Activated CD4-positive, CD25-positive, alpha-beta regulatory T cell treated with anti-CD3 and anti-CD28 coated beads, Interleukin-2, amount 50 U/mL, for 72 hours (primary cell): ENCODE results near the gene TUBB.
"Not testable (repeated sequence)": the region's sequence is repeated elsewhere in the genome, so short reads cannot be mapped to it uniquely, and the experiment has no call there.

Experiments used
- DNase-seq: peaks from one replicate; pipeline ENCODE4 v3.0.0; 2021

TUBB gene

GRCh38 chr6:30719356-30719755 lies 796 bp upstream of the TUBB start:
- DNase-seq, result no peak

GRCh38 chr6:30720738-30721197 lies 616 bp downstream of the TUBB start:
- DNase-seq, result peak; percentile 69

GRCh38 chr6:30721198-30722024 lies 1.3 kb downstream of the TUBB start:
- peak; percentile 97 for DNase-seq

- DNase-seq, result not testable (repeated sequence)
Observed at GRCh38 chr6:30722025-30722279, 1.8 kb downstream of the TUBB start.

- peak; percentile 89 for DNase-seq
Observed at GRCh38 chr6:30722280-30723112, 2.3 kb downstream of the TUBB start.

- not testable (repeated sequence) for DNase-seq
Observed at GRCh38 chr6:30723159-30723842, 3.1 kb downstream of the TUBB start.

- DNase-seq, result not testable (repeated sequence)
Observed at GRCh38 chr6:30723843-30724741, 3.9 kb downstream of the TUBB start.

- DNase-seq, result no peak
Observed at GRCh38 chr6:30724906-30725667, 4.9 kb downstream of the TUBB start.

- no peak for DNase-seq
Observed at GRCh38 chr6:30725713-30726505, 5.8 kb downstream of the TUBB start.

GRCh38 chr6:30726506-30727413 lies 6.6 kb downstream of the TUBB start:
- DNase-seq, result no peak

- no peak for DNase-seq
Observed at GRCh38 chr6:30727920-30728553, 7.9 kb downstream of the TUBB start.

GRCh38 chr6:30730601-30731435 lies 10.7 kb downstream of the TUBB start:
- DNase-seq, result peak; percentile 81

- no peak for DNase-seq
Observed at GRCh38 chr6:30732237-30732943, 12.2 kb downstream of the TUBB start.

GRCh38 chr6:30735668-30736314 lies 15.6 kb downstream of the TUBB start:
- no peak for DNase-seq

GRCh38 chr6:30738532-30738931 lies 18.4 kb downstream of the TUBB start:
- no peak for DNase-seq

- no peak for DNase-seq
Observed at GRCh38 chr6:30740540-30740870, 20.4 kb downstream of the TUBB start.
